ENCODE data around the gene GPC6.

The GPC6 gene

DNA sequence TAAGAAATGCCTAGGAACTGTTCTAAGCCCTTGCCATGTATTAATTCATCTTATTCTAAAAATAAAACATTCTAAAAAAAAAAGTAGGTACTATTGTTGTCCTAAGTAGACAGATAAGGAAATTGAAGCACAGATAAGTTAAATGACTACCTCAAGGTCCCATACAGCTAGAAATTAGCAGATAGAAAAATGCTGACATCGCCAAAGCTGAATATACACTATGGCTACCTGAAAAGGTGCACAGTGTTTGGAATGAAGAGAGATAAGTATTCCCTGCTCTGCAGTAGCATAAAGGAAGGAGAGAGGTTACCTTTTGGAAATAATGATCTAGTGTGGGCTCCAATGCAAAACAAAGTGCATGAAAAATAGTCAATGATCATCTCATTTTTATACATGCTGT lies 1187.5 kb downstream of the GPC6 start:
- no peak for DNase-seq (ENCODE audit: low read depth)

DNA sequence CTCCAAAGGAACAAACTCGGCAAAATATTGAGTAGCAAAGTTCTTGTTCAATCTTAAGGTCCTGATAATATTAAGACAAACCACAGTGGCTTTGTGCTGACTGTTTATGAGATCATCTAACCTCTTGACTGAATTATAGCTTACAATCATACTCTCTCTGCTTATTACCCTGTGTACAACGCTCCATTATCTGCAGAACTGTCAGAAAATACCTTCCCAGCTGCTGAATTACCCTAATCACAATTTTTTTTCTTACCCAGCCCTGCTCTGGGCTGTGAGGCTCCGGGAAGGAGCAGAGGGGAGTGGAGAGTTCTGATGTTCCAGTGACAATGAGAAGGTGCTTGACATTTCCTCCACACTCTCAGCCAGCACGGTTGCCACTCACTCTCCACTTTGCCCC lies 1188.1 kb downstream of the GPC6 start:
- no peak for TF ChIP-seq CTCF (IDR thresholded peaks at IDR 0.05; ENCODE audit: low read length, missing control alignments)
- no peak for DNase-seq (ENCODE audit: low read depth)
- no peak overlapping the region for H3K4me3 ChIP-seq (replicated peaks; ENCODE audit: low read depth, low read length)

More for the DNA sequence above, 1187.5 kb downstream of the GPC6 start:
- no peak overlapping the region for H3K4me3 ChIP-seq (replicated peaks; ENCODE audit: low read depth, low read length)
- no peak for TF ChIP-seq CTCF (IDR thresholded peaks at IDR 0.05; ENCODE audit: low read length, missing control alignments)

GRCh38 chr13:94415500-94416237 lies 1189.1 kb downstream of the GPC6 start:
- no peak for TF ChIP-seq CTCF (IDR thresholded peaks at IDR 0.05; ENCODE audit: low read length, missing control alignments)
- no peak for DNase-seq (ENCODE audit: low read depth)
- H3K4me3 ChIP-seq (replicated peaks; ENCODE audit: low read depth, low read length), result no peak overlapping the region

DNA sequence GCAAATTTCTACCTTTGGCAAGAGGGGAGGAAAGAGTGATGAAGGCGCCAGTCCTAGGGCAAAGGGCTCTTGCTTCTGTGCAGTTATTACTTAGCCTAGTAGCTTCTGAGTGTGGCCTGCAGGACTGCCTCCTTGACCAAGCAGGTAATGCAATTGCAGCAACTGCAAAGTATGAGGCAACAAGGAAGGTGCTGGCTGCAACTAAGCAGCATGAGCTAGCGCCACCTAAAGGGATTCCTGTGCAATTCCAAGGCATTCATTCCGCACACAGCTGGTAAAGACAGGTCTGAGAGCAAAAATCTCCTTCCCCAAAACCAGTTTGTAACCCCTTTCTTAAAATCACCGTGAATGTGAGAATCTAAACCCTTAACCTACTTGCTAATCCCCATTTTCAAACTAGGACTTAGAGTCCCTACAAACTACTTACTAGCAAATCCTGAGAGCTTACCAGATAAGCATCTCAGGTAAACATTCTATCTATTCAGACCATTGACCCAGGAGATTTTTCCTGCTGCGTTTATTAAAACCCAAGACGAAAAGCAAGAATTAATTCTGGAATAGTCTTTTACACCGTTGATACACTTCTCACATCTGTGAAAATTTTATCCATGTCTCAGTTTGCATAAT lies 1190.0 kb downstream of the GPC6 start:
- DNase-seq (ENCODE audit: low read depth), result peak; percentile 35
- H3K4me3 ChIP-seq (replicated peaks; ENCODE audit: low read depth, low read length), result no peak overlapping the region
- TF ChIP-seq CTCF (IDR thresholded peaks at IDR 0.05; ENCODE audit: low read length, missing control alignments), result peak; percentile 52

DNA sequence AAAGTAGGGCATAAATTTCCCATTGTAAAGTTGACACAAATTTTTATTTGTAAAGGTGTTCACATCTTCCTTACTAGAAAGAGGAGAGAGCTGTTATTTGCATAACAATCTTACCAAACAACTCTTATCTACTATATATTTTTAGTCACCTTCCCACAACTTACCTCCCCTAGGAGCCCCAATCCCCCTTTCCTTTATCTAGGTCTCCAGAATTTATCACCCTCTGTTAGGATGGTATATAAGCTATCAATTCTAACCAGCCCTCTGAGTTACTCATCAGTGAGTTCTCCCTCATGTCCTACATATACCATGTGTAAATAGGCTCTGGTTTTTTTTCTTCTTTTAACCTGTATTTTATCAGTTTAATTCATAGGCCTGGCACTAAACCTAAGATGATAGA lies 1190.7 kb downstream of the GPC6 start:
- H3K4me3 ChIP-seq (replicated peaks; ENCODE audit: low read depth, low read length), result no peak overlapping the region

DNA sequence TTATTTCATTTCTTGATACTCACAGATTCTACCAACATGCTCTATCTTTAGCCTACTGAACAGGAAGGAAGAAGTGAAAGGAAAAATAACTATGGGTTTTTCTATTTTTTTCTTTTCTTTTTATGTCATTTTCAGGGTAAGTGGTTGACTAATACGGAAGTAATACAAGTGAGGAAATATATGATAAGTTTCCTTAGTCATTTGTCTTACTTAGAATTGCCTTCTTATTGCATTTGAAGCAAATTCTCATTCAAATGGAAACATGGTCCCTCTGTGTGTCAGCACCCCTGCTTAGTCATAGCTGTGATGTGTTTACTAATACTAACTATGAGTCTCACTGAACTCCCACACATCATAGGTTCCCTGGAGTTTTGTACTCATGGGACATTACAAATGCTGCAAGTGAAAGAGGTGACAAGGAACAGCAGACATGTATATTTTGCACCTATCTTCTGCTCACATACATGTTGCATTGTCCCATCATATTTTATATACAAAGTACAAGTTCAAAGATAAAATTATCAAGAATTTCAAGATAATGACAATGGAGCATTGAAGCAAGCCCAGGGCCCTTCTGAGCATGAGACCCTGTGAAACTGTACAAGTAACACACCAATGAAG lies 1192.8 kb downstream of the GPC6 start:
- TF ChIP-seq CTCF (IDR thresholded peaks at IDR 0.05; ENCODE audit: low read length, missing control alignments), result no peak
- no peak overlapping the region for H3K4me3 ChIP-seq (replicated peaks; ENCODE audit: low read depth, low read length)
- peak; percentile 84 for DNase-seq (ENCODE audit: low read depth)

More for the DNA sequence above, 1190.7 kb downstream of the GPC6 start:
- no peak for DNase-seq (ENCODE audit: low read depth)
- TF ChIP-seq CTCF (IDR thresholded peaks at IDR 0.05; ENCODE audit: low read length, missing control alignments), result no peak
